GM19351 (cell line): ENCODE measurements around the gene UGT2A3.

Source experiments
- ATAC-seq: cut with Tn5 transposase; IDR thresholded peaks from one replicate; pipeline ENCODE4 v1.9.1; 2021; ENCODE audit warnings: mild to moderate bottlenecking, moderate library complexity; ENCODE audit not compliant: unreplicated experiment

UGT2A3 gene

DNA sequence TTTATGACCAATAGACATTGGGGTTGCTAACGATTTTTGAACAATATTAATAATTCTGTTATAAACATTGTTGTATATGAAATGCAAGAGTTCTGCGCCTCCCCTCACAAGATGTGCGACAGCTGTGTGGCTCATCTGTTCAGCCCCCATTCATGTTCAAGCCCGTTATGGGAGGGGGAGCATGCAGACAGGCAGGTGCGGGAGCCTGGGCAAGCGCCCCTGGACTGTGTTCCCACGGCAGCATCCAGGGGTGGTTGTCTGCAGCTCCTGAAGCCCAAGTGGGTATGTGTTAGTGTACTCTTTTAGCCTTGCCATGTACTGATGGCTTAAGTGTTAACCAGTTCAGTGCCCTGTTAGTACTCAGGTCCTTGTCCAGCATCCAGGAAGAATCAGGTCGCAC lies 34.6 kb downstream of the UGT2A3 start:
- ATAC-seq = no peak

DNA sequence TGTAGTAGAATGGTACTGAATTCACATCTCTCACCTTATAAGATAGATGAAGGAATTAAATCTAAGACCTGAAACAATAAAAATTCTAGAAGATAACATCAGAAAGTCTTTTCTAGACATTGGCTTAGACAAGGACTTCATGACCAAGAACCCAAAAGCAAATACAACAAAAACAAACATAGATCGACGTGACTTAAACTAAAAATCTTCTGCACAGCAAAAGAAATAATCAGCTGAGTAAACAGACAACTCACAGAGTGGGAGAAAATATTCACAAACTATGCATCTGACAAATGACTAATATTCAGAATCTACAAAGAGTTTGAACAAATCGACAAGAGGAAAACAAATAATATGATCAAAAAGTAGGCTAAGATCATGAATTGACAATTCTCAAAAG lies 38.8 kb downstream of the UGT2A3 start:
- ATAC-seq = no peak

DNA sequence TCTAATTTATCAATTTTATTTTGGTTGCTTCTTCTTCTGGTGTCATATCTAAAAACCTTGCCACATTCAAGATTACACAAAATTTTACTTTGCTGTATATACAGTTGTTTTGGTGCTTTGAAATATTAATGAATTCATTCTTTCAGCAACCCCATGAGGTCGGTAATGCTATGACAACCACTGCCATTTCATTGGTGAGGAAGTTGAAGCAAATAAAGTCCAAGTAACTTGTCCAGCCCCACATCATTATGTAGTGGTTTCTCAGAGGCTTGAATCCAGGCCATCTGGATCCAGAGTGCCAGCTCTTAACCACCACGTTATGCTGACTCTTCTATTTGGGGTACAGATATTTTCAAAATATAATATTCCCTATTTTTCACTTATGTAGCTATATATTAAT lies 42.2 kb downstream of the UGT2A3 start:
- no peak for ATAC-seq

DNA sequence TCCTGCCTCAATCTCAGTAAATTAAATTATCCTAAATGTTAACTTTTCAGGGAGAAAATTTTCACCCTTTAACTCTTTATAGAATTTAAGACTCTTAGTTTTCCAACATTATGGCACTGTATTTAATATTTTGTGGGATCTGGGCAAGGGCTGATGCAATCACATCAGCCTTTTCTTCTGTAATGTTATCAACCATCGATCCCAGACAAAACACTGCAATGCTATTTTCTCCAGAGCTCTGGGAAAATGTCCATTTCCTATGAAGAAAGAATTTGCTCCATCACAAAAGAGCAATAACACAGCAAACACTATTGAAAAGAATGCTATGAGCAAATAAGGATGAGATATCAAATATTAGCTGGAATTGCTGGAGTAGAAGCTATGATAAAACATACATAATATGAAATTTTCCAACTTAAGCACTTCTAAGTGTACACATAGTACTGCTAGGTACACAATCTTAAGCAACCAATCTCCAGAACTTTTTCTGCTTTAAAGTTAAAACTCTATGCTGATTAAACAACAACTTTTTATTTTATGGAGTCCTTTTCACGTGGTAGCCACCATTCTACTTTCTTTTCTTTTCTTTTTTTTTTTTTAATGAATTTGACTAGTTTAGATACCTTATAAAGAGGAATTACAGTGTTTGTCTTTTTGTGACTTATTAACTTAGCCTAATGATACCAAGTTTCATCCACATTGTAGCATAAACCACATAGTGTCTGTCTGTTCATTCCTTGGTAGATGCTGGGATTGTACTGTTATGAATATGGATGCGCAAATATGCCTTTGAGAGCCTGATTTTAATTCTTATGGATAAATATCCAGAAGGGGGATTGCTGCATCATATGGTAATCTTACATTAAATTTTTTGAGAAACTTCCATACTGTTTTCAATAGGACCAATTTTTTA lies 43.6 kb downstream of the UGT2A3 start:
- ATAC-seq = no peak

DNA sequence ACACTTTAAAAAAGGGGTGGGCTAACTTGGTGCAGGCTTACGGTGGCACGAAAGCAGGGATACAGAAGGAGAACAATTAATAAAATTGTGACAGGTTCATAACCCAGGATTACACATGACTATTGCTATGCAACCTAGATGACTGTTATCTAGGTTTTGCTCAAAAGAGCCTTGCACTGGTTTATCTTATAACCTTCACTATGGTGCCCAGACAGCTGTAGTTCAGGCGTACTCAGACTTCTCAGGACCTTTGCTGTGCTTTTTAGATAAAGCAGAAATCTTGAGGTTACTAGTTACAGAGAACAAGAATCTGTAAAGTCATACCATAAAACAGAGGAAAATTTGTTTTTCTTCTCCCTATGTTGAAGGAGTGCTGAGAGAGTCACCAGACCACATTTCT lies 44.4 kb downstream of the UGT2A3 start:
- ATAC-seq = no peak

DNA sequence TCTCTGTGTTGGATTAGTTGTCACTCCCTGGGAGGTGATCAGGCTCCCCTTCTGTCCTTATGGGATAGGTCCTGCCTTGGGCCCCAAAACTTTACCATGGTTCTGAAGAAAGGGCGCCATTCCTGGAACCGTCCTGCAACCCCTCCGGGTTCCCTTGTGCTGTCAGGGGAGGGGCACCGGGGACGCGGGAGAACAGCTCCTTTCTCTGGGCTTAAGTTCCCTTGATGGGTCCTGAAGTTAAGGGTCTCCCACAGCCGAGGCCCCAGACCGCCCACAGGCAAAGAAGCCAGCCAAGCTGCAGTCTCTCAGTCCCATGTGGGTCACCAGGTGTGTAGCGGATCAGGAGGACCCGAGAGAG lies 44.8 kb downstream of the UGT2A3 start:
- no peak for ATAC-seq

DNA sequence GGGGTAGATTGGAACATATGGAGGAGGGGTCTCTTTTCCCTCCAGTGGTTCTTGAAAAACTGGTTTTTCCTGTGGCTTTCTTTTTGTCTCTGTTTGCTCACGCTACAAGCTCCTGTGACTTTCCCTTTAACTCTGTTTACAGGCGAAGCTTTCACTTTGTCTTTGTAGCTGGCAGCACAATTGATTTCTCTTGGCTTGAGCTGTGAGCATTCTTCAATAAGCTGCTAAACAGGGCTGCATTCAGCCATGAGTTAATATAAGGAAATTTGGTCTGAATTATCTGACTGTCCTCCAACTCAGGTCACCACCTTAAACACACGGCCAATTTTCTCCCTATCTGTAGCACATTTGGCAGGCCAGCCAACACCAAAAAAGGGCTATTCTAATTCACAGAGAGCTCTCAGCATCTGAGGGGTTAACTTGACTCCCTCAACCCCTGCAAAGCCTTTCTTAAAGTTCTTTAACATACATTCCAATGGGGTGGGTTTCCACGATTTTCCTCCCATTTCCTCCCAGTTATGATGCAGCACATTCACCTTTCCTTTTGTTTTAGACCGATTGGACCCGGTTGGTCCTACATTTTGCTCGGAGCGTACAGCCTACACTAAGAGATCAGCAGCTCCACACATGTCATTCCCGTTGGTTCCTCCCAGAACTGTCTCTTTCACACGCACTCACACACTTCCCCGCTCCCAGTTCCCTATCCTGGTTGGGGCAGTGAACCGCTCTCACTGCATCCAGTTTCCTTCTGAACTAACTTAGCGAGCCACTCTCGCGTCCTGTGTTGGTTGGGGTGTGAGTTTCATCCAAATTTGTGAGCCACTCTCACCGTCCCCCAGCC lies 45.4 kb downstream of the UGT2A3 start:
- no peak for ATAC-seq

DNA sequence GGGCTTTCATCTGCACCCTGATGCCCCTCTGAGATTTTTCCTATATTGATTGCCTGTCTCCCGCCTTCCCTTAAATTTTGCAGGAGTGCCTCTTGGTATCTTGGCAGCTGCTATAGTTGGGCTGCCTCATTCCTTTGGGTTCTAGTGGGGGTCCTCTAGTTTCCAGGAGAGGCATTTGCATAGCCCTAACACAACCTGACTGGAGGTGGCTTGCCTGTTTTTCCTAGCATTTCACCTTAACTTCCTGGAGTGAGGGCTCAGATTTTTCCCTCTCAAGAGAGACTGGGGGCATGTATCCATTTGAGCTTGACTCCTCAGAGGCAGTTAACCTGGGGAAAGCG lies 46.0 kb downstream of the UGT2A3 start:
- ATAC-seq = no peak

DNA sequence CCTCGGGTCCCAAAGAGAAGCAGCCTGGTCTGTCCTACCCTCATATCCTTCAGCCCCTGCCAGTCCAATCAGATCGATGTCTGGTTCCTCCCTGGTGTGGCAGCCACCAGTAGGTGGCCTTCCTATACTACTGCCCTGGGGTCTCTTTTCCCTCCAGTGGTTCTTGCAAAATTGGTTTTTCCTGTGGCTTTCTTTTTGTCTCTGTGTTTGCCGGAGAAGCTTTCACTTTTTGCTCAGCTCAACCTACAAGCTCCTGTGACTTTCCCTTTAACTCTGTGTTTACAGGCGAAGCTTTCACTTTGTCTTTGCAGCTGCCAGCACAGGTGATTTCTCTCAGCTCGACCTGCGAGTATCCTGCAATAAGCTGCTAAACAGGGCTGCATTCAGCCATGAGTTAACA lies 46.8 kb downstream of the UGT2A3 start:
- ATAC-seq = no peak

DNA sequence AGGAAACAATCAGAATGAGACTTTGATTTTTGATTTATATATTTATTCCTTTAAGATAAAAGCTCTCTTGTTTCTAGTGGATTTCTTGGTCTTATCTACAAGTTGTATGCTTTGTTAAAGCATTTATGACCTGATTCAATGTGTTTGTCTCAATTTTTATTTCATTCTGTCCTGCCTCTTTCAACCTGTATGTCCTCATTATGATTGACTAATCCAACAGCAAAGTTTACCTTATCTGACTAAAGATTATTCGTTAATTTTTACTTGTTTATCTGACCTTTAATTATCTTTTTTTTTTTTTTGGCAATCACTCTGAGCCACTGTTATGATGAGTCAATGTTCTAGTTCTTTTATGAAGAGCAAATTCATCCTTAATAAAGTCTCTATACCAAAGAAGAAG lies 54.9 kb downstream of the UGT2A3 start:
- no peak for ATAC-seq

DNA sequence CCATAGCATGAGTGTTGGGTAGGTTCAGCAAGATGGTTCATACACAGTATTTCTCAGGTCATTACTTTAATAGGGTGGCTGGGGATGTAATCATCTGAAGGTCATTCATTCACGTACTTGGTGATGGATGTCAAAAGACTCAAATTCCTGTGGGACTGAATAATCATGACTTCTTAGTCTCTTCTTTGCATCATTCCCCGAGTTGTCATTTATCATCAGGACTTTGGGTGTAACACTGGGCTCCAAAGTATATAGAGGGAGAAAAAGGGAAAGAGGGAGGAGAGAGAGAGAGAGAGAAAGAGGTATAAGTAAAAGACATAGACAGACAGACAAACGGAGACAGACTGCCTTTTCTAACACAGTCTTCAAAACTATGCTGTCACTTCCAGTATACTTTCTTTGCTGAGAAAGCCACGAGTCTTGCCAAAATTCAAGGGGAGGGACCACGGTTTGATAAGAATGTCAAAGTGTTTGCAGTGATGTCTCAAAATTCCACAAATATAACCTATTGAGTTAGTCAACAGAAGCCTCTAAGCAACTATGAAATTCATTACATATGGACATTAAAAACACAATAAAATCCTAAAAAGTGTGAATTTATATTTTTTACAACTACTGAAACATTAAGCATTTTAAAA lies 55.9 kb downstream of the UGT2A3 start:
- no peak for ATAC-seq

DNA sequence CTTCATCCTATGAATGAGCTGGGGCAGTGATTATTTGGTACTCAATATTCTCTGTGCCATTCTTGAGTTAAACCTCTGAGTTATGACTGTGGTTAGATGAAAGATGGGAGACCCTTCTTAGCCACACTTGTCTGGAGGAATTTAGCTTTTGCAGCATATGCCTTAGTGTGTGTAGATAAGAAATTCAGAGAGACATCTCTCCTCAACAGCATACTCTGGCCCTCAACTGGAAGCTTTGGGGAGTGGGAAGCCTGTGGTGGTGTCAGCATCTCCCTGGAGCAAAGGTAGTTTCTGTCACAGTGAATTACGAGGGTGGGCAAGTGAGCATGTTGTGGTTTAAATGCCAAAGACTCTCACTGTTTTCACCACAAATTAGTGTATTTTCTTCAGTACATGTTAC lies 58.7 kb downstream of the UGT2A3 start:
- ATAC-seq = no peak

DNA sequence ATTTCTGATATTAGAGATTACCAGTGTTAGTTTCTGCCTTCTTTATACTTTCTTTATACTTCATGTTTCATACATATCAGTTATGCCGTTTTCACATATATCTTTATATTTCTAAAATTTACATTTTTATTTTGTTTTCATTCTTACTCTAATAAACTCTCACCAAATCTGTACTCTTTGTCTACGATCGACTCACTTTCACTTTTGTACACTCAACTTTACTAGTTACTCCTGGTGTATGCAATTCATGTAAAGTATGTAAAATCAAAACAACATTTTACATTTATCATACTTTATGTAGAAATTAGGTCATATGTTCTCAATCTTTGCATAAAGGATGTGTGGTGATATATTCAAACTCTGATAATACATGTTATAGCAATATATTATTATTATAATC lies 59.9 kb downstream of the UGT2A3 start:
- no peak for ATAC-seq

DNA sequence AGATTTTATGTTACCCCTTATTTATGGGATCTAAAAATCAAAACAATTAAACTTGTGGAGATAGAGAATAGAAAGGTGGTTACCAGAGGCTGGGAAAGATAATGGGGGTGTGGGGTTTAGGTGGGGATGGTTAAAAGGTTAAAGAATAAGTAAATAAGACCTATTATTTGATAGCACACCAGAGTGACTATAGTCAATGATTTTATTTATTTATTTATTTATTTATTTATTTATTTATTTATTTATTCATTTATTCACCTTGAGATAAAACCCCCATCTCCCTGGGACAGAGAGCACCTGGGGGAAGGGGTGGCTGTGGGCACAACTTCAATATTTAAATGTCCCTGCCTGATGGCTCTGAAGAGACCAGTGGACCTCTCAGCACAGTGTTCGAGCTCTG lies 66.1 kb downstream of the UGT2A3 start:
- ATAC-seq = no peak

DNA sequence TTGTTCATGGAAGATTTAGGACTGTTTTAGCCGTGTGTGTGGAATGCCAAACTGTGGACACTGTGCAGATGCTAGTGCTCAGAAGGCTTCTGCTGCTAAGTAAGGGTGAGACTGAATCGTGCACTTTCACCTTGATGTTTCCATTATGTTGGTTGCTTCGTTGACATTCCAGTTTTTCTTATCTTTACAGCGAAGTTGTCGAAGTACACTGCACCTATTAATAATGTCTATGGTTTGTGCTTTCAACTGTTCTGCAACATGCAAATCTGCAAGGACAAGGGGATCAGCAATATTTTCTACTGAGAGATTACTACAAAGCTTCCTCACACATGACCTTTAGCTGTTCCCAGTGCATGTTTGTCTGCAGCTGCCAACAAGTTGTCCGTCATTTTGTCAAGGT lies 67.7 kb downstream of the UGT2A3 start:
- no peak for ATAC-seq
